Esophagus (tissue), 2 donors: ENCODE data around the gene TRAF4. TPM values are rescaled to one million over a fixed set of nuclear protein-coding genes. Genes with fewer than 3 reads are reported as not detected.

Experiments used
- H3K27ac ChIP-seq, 2 donors: one replicate each; pipeline ENCODE4 v1.5.1; 2013; ENCODE audit warnings: low read depth in 2 of 2, mild to moderate bottlenecking in 2 of 2, inconsistent platforms in 1 of 2, low read length in 1 of 2, moderate library complexity in 1 of 2
- H3K27me3 ChIP-seq, 2 donors: one replicate each; pipeline ENCODE4 v1.6.1; 2013; ENCODE audit warnings: low read length in 2 of 2, control low read depth in 1 of 2, mild to moderate bottlenecking in 1 of 2; ENCODE audit not compliant: insufficient read depth in 2 of 2, control insufficient read depth in 1 of 2
- H3K36me3 ChIP-seq, 2 donors: one replicate each; pipeline ENCODE4 v1.6.1; 2013; ENCODE audit warnings: low read length in 1 of 2; ENCODE audit not compliant: control insufficient read depth in 2 of 2, insufficient read depth in 2 of 2
- H3K4me1 ChIP-seq, 2 donors: one replicate each; pipeline ENCODE4 v1.6.1; 2013; ENCODE audit warnings: low read length in 1 of 2; ENCODE audit not compliant: control insufficient read depth in 2 of 2, insufficient read depth in 2 of 2
- H3K4me3 ChIP-seq, 2 donors: one replicate each; pipeline ENCODE4 v1.5.1; 2013; ENCODE audit warnings: low read length in 2 of 2, mild to moderate bottlenecking in 2 of 2, low read depth in 1 of 2, moderate library complexity in 1 of 2
- H3K9me3 ChIP-seq, 2 donors: one replicate each; pipeline ENCODE4 v1.6.1; 2013; ENCODE audit warnings: mild to moderate bottlenecking in 2 of 2, low read depth in 1 of 2, low read length in 1 of 2, moderate library complexity in 1 of 2; ENCODE audit not compliant: control insufficient read depth in 2 of 2, insufficient read depth in 1 of 2
- WGBS, 2 donors: extraction: QIAGEN DNeasy Blood & Tissue Kit; methylation state at CpG; one replicate each; pipeline ENCODE4 v1.1.7; 2013; 5-methylcytosine and 5-hydroxymethylcytosine counted together
- polyA plus RNA-seq, 2 donors: library from polyadenylated mRNA; stranded (reverse); fragments of 200-250 nt; gene quantifications; one replicate each; pipeline ENCODE4 v1.2.3, GENCODE V29; 2013
- donor health status: healthy with polysubstance abuse.
- donor health status: Bipolar disorder and iron deficiency.

Gene TRAF4
- 10 to 100 TPM; 30.0 to 34.6 TPM for polyA plus RNA-seq

- Histone ChIP-seq H3K9me3 (no peaks in the 10 kb centered on the region), H3K27me3 (no peaks in the 10 kb centered on the region), H3K27ac (peak within 1 kb of the TSS; percentile 93 to 97), H3K36me3 (peaks cover 6 to 15% of the 10 kb centered on the region in 2 donors), H3K4me1 (peaks cover 7 to 32% of the 10 kb centered on the region in 2 donors), H3K4me3 (peak within 1 kb of the TSS; percentile 69 to 74)
- 1 to 2% methylated on average over 41 to 70 of the region's 70 CpGs for WGBS, 2 donors
Measured at GRCh38 chr17:28743243-28744103, at the start of gene TRAF4. TRAF4 (plus strand) TSS chr17:28744011; CDS start chr17:28744113, 102 bp downstream.

- Histone ChIP-seq H3K9me3 (no peaks in the 10 kb centered on the region), H3K27me3 (no peaks in the 10 kb centered on the region), H3K36me3 (peaks cover 67 to 93% of the 10 kb centered on the region in 2 donors), H3K4me1 (no peaks in the 10 kb centered on the region), H3K4me3 (no peak overlapping the region), H3K27ac (no peak overlapping the region)
- 79 to 90% methylated on average over 6 of the region's 6 CpGs for WGBS, 2 donors
Measured at GRCh38 chr17:28698253-28698941, 45.4 kb upstream of the TRAF4 start.

GRCh38 chr17:28700278-28700677 is 43.5 kb upstream of the TRAF4 start:
- 81 to 89% methylated on average over 8 of the region's 8 CpGs for WGBS, 2 donors
- no peak overlapping the region for H3K4me3 ChIP-seq
- no peaks in the 10 kb centered on the region for H3K4me1 ChIP-seq
- H3K36me3 ChIP-seq, result peaks cover 59 to 85% of the 10 kb centered on the region in 2 donors
- H3K9me3 ChIP-seq, result no peaks in the 10 kb centered on the region
- no peaks in the 10 kb centered on the region for H3K27me3 ChIP-seq
- H3K27ac ChIP-seq, result no peak overlapping the region

- Histone ChIP-seq H3K9me3 (no peaks in the 10 kb centered on the region), H3K27ac (no peak overlapping the region), H3K36me3 (peaks cover 56 to 79% of the 10 kb centered on the region in 2 donors), H3K27me3 (no peaks in the 10 kb centered on the region), H3K4me1 (no peaks in the 10 kb centered on the region), H3K4me3 (no peak overlapping the region)
- 90 to 93% methylated on average over 10 of the region's 10 CpGs for WGBS, 2 donors
Measured at GRCh38 chr17:28700830-28701492, 42.9 kb upstream of the TRAF4 start.

- Histone ChIP-seq H3K4me1 (no peaks in the 10 kb centered on the region), H3K9me3 (no peaks in the 10 kb centered on the region), H3K27ac (no peak overlapping the region), H3K36me3 (peaks cover 50 to 69% of the 10 kb centered on the region in 2 donors), H3K4me3 (no peak overlapping the region), H3K27me3 (no peaks in the 10 kb centered on the region)
- WGBS, 2 donors, result 64 to 73% methylated on average over 10 of the region's 10 CpGs
Measured at GRCh38 chr17:28702026-28702751, 41.6 kb upstream of the TRAF4 start.

GRCh38 chr17:28702752-28703150 is 41.1 kb upstream of the TRAF4 start:
- no peaks in the 10 kb centered on the region for H3K27me3 ChIP-seq
- H3K4me1 ChIP-seq, result no peaks in the 10 kb centered on the region
- H3K9me3 ChIP-seq, result no peaks in the 10 kb centered on the region
- peaks cover 46 to 65% of the 10 kb centered on the region in 2 donors for H3K36me3 ChIP-seq
- H3K27ac ChIP-seq, result no peak overlapping the region
- 65% methylated on average over 3 of the region's 3 CpGs for WGBS, 2 donors
- H3K4me3 ChIP-seq, result no peak overlapping the region

GRCh38 chr17:28703552-28704218 is 40.1 kb upstream of the TRAF4 start:
- H3K9me3 ChIP-seq, result no peaks in the 10 kb centered on the region
- 81 to 87% methylated on average over 16 of the region's 16 CpGs for WGBS, 2 donors
- H3K27ac ChIP-seq, result no peak overlapping the region
- H3K4me1 ChIP-seq, result no peaks in the 10 kb centered on the region
- H3K36me3 ChIP-seq, result peaks cover 39 to 56% of the 10 kb centered on the region in 2 donors
- H3K27me3 ChIP-seq, result no peaks in the 10 kb centered on the region
- H3K4me3 ChIP-seq, result no peak overlapping the region

- Histone ChIP-seq H3K27ac (no peak overlapping the region), H3K9me3 (no peaks in the 10 kb centered on the region), H3K4me3 (no peak overlapping the region), H3K4me1 (no peaks in the 10 kb centered on the region), H3K27me3 (no peaks in the 10 kb centered on the region), H3K36me3 (peaks cover 34 to 50% of the 10 kb centered on the region in 2 donors)
- WGBS, 2 donors, result 87 to 89% methylated on average over 14 of the region's 14 CpGs
Measured at GRCh38 chr17:28704219-28704858, 39.5 kb upstream of the TRAF4 start.
